ENCODE data around the gene JOSD2.

DNA sequence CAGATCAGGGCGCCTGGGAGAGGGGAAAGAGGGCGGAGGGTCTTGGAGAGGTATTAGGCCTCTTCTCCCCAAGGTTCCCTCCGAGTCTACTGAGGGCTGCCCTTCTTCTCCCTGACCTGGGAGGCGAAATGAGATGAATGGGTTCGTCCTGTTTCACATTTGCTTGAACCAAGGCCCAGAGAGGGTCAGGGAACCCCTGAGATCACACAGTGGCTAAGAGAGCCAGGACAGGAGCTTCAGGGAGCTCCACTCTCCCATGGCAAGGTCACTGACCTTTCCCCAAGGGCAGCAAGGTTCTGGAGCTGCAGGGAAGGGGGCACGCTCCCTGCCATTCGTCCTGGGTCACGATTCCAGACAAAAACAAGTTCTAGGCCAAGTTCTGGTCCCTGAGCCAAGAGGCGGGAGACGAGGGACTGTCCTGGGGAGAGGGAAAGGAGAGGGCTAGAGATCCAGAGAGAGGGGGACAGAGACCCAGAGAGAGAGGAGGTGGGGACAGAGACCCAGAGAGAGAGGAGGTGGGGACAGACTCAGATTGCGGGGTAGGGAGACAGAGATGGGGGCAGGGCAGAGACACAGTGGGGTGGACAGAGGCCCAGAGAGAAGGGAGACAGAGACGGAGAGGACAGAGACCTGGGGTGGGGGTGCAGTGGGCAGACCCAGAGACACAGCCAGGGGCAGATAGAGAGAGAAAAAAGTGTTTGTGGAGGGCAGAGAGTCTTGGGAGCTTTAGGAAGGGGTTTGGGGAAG, 2.2 kb upstream of the JOSD2 start:
- no peak for TF ChIP-seq POLR2A (IDR thresholded peaks at IDR 0.05)
- no peak for TF ChIP-seq POLR2AphosphoS5 (IDR thresholded peaks at IDR 0.05)
- TF ChIP-seq, protein P1, sequence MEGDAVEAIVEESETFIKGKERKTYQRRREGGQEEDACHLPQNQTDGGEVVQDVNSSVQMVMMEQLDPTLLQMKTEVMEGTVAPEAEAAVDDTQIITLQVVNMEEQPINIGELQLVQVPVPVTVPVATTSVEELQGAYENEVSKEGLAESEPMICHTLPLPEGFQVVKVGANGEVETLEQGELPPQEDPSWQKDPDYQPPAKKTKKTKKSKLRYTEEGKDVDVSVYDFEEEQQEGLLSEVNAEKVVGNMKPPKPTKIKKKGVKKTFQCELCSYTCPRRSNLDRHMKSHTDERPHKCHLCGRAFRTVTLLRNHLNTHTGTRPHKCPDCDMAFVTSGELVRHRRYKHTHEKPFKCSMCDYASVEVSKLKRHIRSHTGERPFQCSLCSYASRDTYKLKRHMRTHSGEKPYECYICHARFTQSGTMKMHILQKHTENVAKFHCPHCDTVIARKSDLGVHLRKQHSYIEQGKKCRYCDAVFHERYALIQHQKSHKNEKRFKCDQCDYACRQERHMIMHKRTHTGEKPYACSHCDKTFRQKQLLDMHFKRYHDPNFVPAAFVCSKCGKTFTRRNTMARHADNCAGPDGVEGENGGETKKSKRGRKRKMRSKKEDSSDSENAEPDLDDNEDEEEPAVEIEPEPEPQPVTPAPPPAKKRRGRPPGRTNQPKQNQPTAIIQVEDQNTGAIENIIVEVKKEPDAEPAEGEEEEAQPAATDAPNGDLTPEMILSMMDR (IDR thresholded peaks at IDR 0.05): no peak

Measured in transverse colon (tissue), 4 donors.